ENCODE measurements around the gene KRT4.

The KRT4 gene

GRCh38 chr12:52790427-52791270, 23.3 kb downstream of the KRT4 start:
- TF ChIP-seq ZNF274 (IDR thresholded peaks at IDR 0.05; ENCODE audit: low read depth, low read length) = no peak
- H3K4me3 ChIP-seq (ENCODE audit: low read length) = no peak overlapping the region

DNA sequence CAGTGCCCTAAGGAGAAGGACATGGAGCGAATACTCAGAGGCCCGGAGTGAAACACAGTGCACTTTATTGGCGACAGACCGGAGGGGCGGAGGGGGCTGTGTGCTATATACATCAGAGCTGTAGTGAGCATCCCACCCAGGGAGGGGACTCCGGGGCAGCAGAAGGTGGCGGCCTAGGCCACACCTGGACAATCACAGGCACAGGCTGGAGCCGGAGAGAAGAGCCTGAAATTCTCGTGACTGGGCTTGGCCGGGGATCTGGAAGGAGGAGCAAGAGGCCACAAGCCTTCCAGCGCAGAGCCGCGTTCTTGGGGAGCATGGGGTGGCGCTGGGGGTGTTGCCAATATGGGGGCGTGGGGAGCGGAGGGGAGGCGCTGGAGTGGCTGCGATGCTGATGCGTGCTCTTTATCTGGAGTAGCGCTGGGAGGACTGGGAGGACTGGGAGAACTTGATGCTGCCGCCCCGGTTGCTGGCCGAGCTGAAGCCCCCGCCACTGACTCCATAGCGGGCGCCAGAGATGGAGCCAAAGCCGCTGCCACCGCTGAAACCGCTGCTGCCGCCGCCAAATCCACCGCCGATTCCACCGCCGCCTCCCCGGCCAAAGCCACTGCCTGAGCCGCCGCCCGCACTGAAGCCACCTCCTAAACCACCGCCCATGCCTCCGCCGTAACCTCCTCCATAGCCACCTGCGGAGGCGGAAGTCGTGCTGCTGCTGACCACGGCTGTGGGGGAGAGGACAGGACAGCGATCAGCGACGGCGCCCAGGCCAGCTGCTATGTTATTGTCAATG, 24.1 kb downstream of the KRT4 start:
- no peak for TF ChIP-seq ZNF274 (IDR thresholded peaks at IDR 0.05; ENCODE audit: low read depth, low read length)
- H3K4me3 ChIP-seq (ENCODE audit: low read length) = no peak overlapping the region

DNA sequence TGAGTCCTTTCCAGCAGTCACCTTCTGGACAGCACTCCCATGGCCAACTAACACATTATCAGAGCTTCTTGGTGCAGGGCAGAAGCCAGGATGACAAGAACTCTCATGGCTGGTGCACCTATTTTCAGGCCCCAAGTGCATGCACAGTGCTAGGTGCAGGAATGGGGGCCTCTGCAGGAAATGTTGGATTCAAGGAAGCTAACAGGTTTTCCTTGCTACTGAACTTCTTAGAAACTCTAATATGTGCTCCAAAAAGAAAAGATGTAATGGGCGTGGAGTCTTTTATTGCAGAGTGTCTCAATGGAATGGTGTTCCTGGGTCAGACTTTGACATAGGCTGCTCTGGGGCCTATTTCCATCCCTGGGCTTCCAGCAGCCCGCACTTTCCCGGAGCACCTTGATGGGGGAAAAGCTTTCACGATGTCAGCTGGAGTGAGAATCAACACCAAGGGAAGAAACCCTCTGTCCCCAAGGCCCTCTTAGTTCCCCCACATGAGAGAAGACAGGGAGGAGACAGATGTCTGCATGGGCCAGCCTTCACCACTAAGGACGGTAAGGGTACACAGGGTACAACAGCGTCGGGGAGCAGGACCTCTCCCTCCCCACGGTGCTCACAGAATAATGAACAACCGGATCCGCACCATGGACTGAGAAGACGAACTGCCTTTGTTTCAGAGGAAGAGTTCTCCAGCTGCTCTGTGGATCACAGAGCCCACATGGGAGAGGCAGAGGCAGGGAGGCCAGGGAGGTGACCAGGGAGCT, 24.9 kb downstream of the KRT4 start:
- H3K4me3 ChIP-seq (ENCODE audit: low read length) = no peak overlapping the region
- TF ChIP-seq ZNF274 (IDR thresholded peaks at IDR 0.05; ENCODE audit: low read depth, low read length) = no peak

GRCh38 chr12:52788192-52788875, 25.6 kb downstream of the KRT4 start:
- H3K4me3 ChIP-seq (ENCODE audit: low read length) = no peak overlapping the region
- TF ChIP-seq ZNF274 (IDR thresholded peaks at IDR 0.05; ENCODE audit: low read depth, low read length) = no peak

DNA sequence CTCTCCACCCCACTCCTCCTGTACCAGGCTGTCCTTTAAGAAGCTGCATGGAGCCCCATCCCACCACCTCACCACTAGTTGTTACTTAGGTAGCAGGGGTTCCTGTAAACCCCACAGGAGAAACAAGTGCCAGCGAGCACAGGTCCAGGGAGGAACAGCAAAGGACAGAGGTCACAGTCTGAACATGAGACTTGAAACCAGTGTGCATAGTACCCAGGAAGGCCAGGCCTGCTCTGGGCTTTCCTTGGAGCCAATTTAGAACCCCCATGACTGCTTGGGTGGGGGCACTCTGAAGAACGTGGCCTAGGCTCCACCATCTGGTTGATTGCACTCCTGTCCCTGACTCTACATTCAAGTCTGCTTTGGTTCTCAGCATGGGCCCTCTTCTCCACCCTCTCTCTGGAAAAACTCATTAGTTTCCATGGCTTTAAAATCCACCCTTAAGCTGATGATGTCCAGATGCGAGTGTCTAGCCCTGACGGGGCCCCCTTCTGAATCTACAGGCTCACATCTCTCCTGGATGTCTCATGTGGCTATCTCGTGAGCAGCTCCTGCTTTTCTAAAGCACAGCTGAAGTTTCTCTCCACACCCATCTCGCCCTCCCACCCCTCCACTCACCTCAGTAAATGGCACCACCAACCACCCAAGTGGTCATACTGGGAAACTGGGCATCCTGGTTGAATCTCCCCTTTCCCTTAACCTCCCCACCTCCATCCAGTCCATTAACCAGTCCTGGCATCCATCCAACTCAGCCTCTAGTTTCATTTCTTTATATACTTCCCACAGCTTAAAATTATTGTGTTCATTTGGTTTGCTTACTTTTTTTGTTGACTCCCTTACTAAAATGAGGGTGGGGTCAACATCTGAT, 26.4 kb downstream of the KRT4 start:
- no peak overlapping the region for H3K4me3 ChIP-seq (ENCODE audit: low read length)
- TF ChIP-seq ZNF274 (IDR thresholded peaks at IDR 0.05; ENCODE audit: low read depth, low read length) = no peak

GRCh38 chr12:52784909-52785308, 29.0 kb downstream of the KRT4 start:
- no peak overlapping the region for H3K4me3 ChIP-seq (ENCODE audit: low read length)
- TF ChIP-seq ZNF274 (IDR thresholded peaks at IDR 0.05; ENCODE audit: low read depth, low read length) = no peak

GRCh38 chr12:52783563-52784316, 30.2 kb downstream of the KRT4 start:
- H3K4me3 ChIP-seq (ENCODE audit: low read length) = no peak overlapping the region
- TF ChIP-seq ZNF274 (IDR thresholded peaks at IDR 0.05; ENCODE audit: low read depth, low read length) = no peak

DNA sequence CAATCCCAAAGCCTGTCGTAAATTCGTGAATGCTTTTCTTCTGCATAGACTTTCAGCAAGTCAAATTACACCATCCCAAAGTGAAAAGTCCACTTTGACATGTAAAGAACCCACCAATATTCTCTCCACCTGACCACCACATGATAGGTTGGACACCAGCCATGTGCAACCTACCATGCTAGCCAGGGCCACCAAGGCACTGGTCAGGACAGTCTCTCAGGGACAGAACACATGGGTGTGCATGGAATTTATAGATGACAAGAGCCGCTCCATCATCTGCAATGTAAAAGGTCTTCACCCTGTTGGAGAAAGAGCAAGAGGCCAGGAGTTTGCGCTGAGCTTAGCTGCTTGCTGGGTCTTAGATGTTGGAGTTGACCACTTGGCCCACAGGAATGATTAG, 31.4 kb downstream of the KRT4 start:
- TF ChIP-seq ZNF274 (IDR thresholded peaks at IDR 0.05; ENCODE audit: low read depth, low read length) = no peak
- H3K4me3 ChIP-seq (ENCODE audit: low read length) = no peak overlapping the region

DNA sequence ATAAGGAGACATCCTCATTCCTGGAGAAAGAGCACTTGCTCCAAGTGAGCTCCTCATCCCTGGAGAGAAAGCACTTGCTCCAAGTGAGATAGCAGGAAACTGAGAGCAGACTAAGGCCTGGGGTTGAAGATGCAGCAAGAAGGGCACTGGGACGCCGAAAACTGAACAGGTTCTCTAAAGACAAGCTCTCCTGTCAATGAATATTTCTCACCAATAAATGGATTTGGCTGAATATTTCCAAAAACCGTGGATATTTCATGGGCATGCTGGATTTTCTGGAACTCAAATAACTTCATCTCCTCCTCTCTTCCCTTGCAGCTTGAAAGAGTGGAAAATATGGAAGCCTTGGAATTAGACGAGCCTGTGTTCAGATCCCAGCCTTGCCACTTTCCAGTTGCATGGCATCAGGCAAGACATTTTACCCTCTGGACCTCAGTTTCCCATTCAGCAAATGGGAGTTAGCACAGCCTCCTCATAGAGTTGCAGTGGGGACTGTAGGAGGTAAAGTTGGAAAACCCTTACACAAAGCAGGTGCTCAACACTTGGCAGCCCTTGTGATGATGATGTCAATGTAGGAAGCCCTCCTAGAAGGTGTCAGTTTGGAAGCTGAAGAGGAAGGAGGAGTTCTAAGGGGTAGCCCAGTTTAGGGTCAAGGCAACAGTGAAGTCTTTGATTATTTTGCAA, 32.4 kb downstream of the KRT4 start:
- H3K4me3 ChIP-seq (ENCODE audit: low read length) = no peak overlapping the region
- TF ChIP-seq ZNF274 (IDR thresholded peaks at IDR 0.05; ENCODE audit: low read depth, low read length) = no peak

GRCh38 chr12:52779914-52780313, 34.0 kb downstream of the KRT4 start:
- TF ChIP-seq ZNF274 (IDR thresholded peaks at IDR 0.05; ENCODE audit: low read depth, low read length) = no peak
- no peak overlapping the region for H3K4me3 ChIP-seq (ENCODE audit: low read length)

DNA sequence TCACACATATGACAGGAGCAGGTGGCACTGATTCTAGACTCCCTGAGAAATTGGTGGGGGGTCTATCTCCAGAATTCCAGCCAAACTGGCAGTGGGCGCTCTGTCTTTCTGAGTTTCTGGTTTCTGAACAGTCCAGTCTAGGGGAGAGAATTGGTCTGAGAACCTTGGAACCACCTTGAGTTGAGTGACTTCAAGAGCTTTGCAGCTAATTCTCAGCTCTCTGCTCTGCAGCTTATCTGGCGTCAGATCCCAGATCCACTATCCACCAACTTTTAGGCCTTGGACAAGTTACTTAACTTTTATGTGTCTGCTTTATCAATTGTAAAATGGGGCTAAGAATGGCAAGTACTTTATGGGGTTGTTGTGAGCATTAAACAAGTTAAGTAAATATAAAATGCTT, 35.1 kb downstream of the KRT4 start:
- no peak overlapping the region for H3K4me3 ChIP-seq (ENCODE audit: low read length)
- TF ChIP-seq ZNF274 (IDR thresholded peaks at IDR 0.05; ENCODE audit: low read depth, low read length) = no peak

- TF ChIP-seq ZNF274 (IDR thresholded peaks at IDR 0.05; ENCODE audit: low read depth, low read length) = no peak
- no peak overlapping the region for H3K4me3 ChIP-seq (ENCODE audit: low read length)
These were observed 36.4 kb downstream of the KRT4 start for GRCh38 chr12:52777566-52777965.

Measured in GM08714 (cell line).